Colonic mucosa (tissue), 4 donors: ENCODE measurements around the gene CHRNG. TPM values are rescaled to one million over a fixed set of nuclear protein-coding genes. Genes with fewer than 3 reads are reported as not detected.

Source experiments
- DNase-seq: peaks from one replicate; pipeline ENCODE4 v3.0.0-alpha.2; 2020
- H3K27ac ChIP-seq: fragments of 200-600 bp; one replicate; pipeline ENCODE4 v1.8.0; 2021
- H3K27me3 ChIP-seq: fragments of 200-600 bp; one replicate; pipeline ENCODE4 v1.8.0; 2021
- H3K36me3 ChIP-seq: fragments of 200-600 bp; one replicate; pipeline ENCODE4 v1.8.0; 2021
- H3K4me1 ChIP-seq: fragments of 200-600 bp; one replicate; pipeline ENCODE4 v1.8.0; 2021; ENCODE audit warnings: mild to moderate bottlenecking
- H3K4me3 ChIP-seq: fragments of 200-600 bp; one replicate; pipeline ENCODE4 v1.8.0; 2021
- H3K9ac ChIP-seq, 2 donors: one replicate each; pipeline ENCODE4 v1.7.0; 2013; ENCODE audit warnings: control low read depth in 2 of 2, low read depth in 2 of 2, low read length in 2 of 2
- H3K9me3 ChIP-seq: fragments of 200-600 bp; one replicate; pipeline ENCODE4 v1.8.0; 2021
- CTCF ChIP-seq: fragments of 200-600 bp; IDR thresholded peaks from one replicate; pipeline ENCODE4 v1.8.0; 2022; ENCODE audit warnings: antibody characterized with exemption, mild to moderate bottlenecking
- intact Hi-C: fragments of 100-400 bp; cut with DNase I; formaldehyde crosslinking; loops from one replicate; pipeline ENCODE4 v1.14.1; 2022
- total RNA-seq, 2 donors: library from RNA; stranded (reverse); fragmentation: NEBNext Ultra II Directional in 1 of 2; extraction: Animal tissue kit (Norgen Biotek cat#: 25700) in 1 of 2; gene quantifications; one replicate each; pipeline ENCODE4 v1.2.1, GENCODE V29; 2021
- donor health status: healthy.
- donor health status: DM: no; HTN: no; CAD: no.
- donor health status: DM: no; HTN: no; CAD: no.

The CHRNG gene
- total RNA-seq, 2 donors from 2014 or later: not detected

GRCh38 chr2:232540441-232541041 lies 1.0 kb downstream of the CHRNG start:
- intact Hi-C loops: no loop called here
- no peak overlapping the region for H3K9ac ChIP-seq
- no peaks in the 10 kb centered on the region for H3K36me3 ChIP-seq
- no peaks in the 10 kb centered on the region for H3K27me3 ChIP-seq
- H3K9me3 ChIP-seq: no peaks in the 10 kb centered on the region
- H3K27ac ChIP-seq: no peak overlapping the region
- no peak for TF ChIP-seq CTCF
- DNase-seq: no peak
- no peaks in the 10 kb centered on the region for H3K4me1 ChIP-seq
- H3K4me3 ChIP-seq: no peak overlapping the region

GRCh38 chr2:232541195-232541960 lies 1.9 kb downstream of the CHRNG start:
- no peak overlapping the region for H3K9ac ChIP-seq
- no peaks in the 10 kb centered on the region for H3K9me3 ChIP-seq
- intact Hi-C loops: no loop called here
- no peaks in the 10 kb centered on the region for H3K36me3 ChIP-seq
- H3K4me1 ChIP-seq: no peaks in the 10 kb centered on the region
- H3K27ac ChIP-seq: no peak overlapping the region
- H3K4me3 ChIP-seq: no peak overlapping the region
- no peaks in the 10 kb centered on the region for H3K27me3 ChIP-seq
- DNase-seq: no peak
- TF ChIP-seq CTCF: no peak

GRCh38 chr2:232541961-232542714 lies 2.6 kb downstream of the CHRNG start:
- Histone ChIP-seq H3K9me3 (no peaks in the 10 kb centered on the region), H3K36me3 (no peaks in the 10 kb centered on the region), H3K4me3 (no peak overlapping the region), H3K27me3 (no peaks in the 10 kb centered on the region), H3K4me1 (no peaks in the 10 kb centered on the region), H3K9ac (no peak overlapping the region), H3K27ac (no peak overlapping the region)
- no peak for TF ChIP-seq CTCF
- no peak for DNase-seq
- intact Hi-C loops: no loop called here

- DNase-seq: no peak
- no peak for TF ChIP-seq CTCF
- Histone ChIP-seq H3K9me3 (no peaks in the 10 kb centered on the region), H3K4me3 (no peak overlapping the region), H3K36me3 (no peaks in the 10 kb centered on the region), H3K27me3 (no peaks in the 10 kb centered on the region), H3K4me1 (peaks cover 3% of the 10 kb centered on the region), H3K27ac (no peak overlapping the region), H3K9ac (no peak overlapping the region)
- intact Hi-C loops: no loop called here
Observed at GRCh38 chr2:232542715-232543467, 3.4 kb downstream of the CHRNG start.

GRCh38 chr2:232543491-232543890 lies 4.0 kb downstream of the CHRNG start:
- intact Hi-C loops: no loop called here
- no peaks in the 10 kb centered on the region for H3K9me3 ChIP-seq
- DNase-seq: no peak

More at GRCh38 chr2:232543491-232543890, 4.0 kb downstream of the CHRNG start:
- Histone ChIP-seq H3K4me3 (no peak overlapping the region), H3K27ac (no peak overlapping the region), H3K4me1 (peaks cover 3% of the 10 kb centered on the region), H3K9ac (no peak overlapping the region), H3K27me3 (no peaks in the 10 kb centered on the region), H3K36me3 (no peaks in the 10 kb centered on the region)
- no peak for TF ChIP-seq CTCF
